ENCODE data around the gene PRKCA.
"Not testable (repeated sequence)": the region's sequence is repeated elsewhere in the genome, so short reads cannot be mapped to it uniquely, and the experiment has no call there.

PRKCA gene

GRCh38 chr17:66720567-66720966 is 418.2 kb downstream of the PRKCA start:
- no peak overlapping the region for H2AFZ ChIP-seq (ENCODE audit: low read length, unreplicated experiment)
- H3K4me1 ChIP-seq (ENCODE audit: control insufficient read depth, insufficient read depth, low read length, unreplicated experiment): peaks cover 19% of the 10 kb centered on the region
- no peaks in the 10 kb centered on the region for H3K79me2 ChIP-seq (ENCODE audit: control insufficient read depth, insufficient read depth, low read length, unreplicated experiment)
- no peak overlapping the region for H3K4me3 ChIP-seq (ENCODE audit: low read depth, low read length)
- H3K27me3 ChIP-seq (ENCODE audit: insufficient read depth, low read length): no peaks in the 10 kb centered on the region
- H3K36me3 ChIP-seq (ENCODE audit: insufficient read depth, low read length): no peaks in the 10 kb centered on the region; the same call in 1 of the 2 replicates
- no peak overlapping the region for H3K27ac ChIP-seq (ENCODE audit: low read depth, low read length)

- Histone ChIP-seq H3K79me2 (ENCODE audit: control insufficient read depth, insufficient read depth, low read length, unreplicated experiment) (no peaks in the 10 kb centered on the region), H3K27ac (ENCODE audit: low read depth, low read length) (no peak overlapping the region), H3K4me3 (ENCODE audit: low read depth, low read length) (no peak overlapping the region), H2AFZ (ENCODE audit: low read length, unreplicated experiment) (no peak overlapping the region), H3K27me3 (ENCODE audit: insufficient read depth, low read length) (no peaks in the 10 kb centered on the region), H3K4me1 (ENCODE audit: control insufficient read depth, insufficient read depth, low read length, unreplicated experiment) (peaks cover 19% of the 10 kb centered on the region), H3K36me3 (ENCODE audit: insufficient read depth, low read length) (no peaks in the 10 kb centered on the region)
These were observed 419.9 kb downstream of the PRKCA start for GRCh38 chr17:66722341-66722740.

GRCh38 chr17:66724581-66725341 is 422.3 kb downstream of the PRKCA start:
- no peaks in the 10 kb centered on the region for H3K27me3 ChIP-seq (ENCODE audit: insufficient read depth, low read length)
- peaks cover 19% of the 10 kb centered on the region for H3K4me1 ChIP-seq (ENCODE audit: control insufficient read depth, insufficient read depth, low read length, unreplicated experiment)
- no peak overlapping the region for H3K4me3 ChIP-seq (ENCODE audit: low read depth, low read length)
- H2AFZ ChIP-seq (ENCODE audit: low read length, unreplicated experiment): no peak overlapping the region
- no peaks in the 10 kb centered on the region for H3K79me2 ChIP-seq (ENCODE audit: control insufficient read depth, insufficient read depth, low read length, unreplicated experiment)
- H3K27ac ChIP-seq (ENCODE audit: low read depth, low read length): peak overlapping the region; percentile 24; the same call in 1 of the 2 replicates
- no peaks in the 10 kb centered on the region for H3K36me3 ChIP-seq (ENCODE audit: insufficient read depth, low read length)

- H2AFZ ChIP-seq (ENCODE audit: low read length, unreplicated experiment); H3K36me3 ChIP-seq (ENCODE audit: insufficient read depth, low read length); H3K27ac ChIP-seq (ENCODE audit: low read depth, low read length); H3K27me3 ChIP-seq (ENCODE audit: insufficient read depth, low read length); H3K79me2 ChIP-seq (ENCODE audit: control insufficient read depth, insufficient read depth, low read length, unreplicated experiment); H3K4me3 ChIP-seq (ENCODE audit: low read depth, low read length): not testable (repeated sequence)
- peaks cover 19% of the 10 kb centered on the region for H3K4me1 ChIP-seq (ENCODE audit: control insufficient read depth, insufficient read depth, low read length, unreplicated experiment)
These were observed 423.0 kb downstream of the PRKCA start for GRCh38 chr17:66725438-66725837.

- H3K27ac ChIP-seq (ENCODE audit: low read depth, low read length): no peak overlapping the region
- H3K27me3 ChIP-seq (ENCODE audit: insufficient read depth, low read length): no peaks in the 10 kb centered on the region
- H3K4me3 ChIP-seq (ENCODE audit: low read depth, low read length): no peak overlapping the region
- H3K36me3 ChIP-seq (ENCODE audit: insufficient read depth, low read length): no peaks in the 10 kb centered on the region
- no peaks in the 10 kb centered on the region for H3K79me2 ChIP-seq (ENCODE audit: control insufficient read depth, insufficient read depth, low read length, unreplicated experiment)
- peaks cover 19% of the 10 kb centered on the region for H3K4me1 ChIP-seq (ENCODE audit: control insufficient read depth, insufficient read depth, low read length, unreplicated experiment)
- no peak overlapping the region for H2AFZ ChIP-seq (ENCODE audit: low read length, unreplicated experiment)
These were observed 423.5 kb downstream of the PRKCA start for GRCh38 chr17:66725956-66726355.

- H3K27ac ChIP-seq (ENCODE audit: low read depth, low read length): no peak overlapping the region
- H3K4me1 ChIP-seq (ENCODE audit: control insufficient read depth, insufficient read depth, low read length, unreplicated experiment): peaks cover 19% of the 10 kb centered on the region
- H3K27me3 ChIP-seq (ENCODE audit: insufficient read depth, low read length): no peaks in the 10 kb centered on the region
- no peak overlapping the region for H3K4me3 ChIP-seq (ENCODE audit: low read depth, low read length)
- H3K79me2 ChIP-seq (ENCODE audit: control insufficient read depth, insufficient read depth, low read length, unreplicated experiment): no peaks in the 10 kb centered on the region
- H2AFZ ChIP-seq (ENCODE audit: low read length, unreplicated experiment): no peak overlapping the region
- no peaks in the 10 kb centered on the region for H3K36me3 ChIP-seq (ENCODE audit: insufficient read depth, low read length)
These were observed 424.0 kb downstream of the PRKCA start for GRCh38 chr17:66726371-66726770.

GRCh38 chr17:66726846-66727245 is 424.4 kb downstream of the PRKCA start:
- no peaks in the 10 kb centered on the region for H3K27me3 ChIP-seq (ENCODE audit: insufficient read depth, low read length)
- peaks cover 19% of the 10 kb centered on the region for H3K4me1 ChIP-seq (ENCODE audit: control insufficient read depth, insufficient read depth, low read length, unreplicated experiment)
- H2AFZ ChIP-seq (ENCODE audit: low read length, unreplicated experiment): no peak overlapping the region
- H3K36me3 ChIP-seq (ENCODE audit: insufficient read depth, low read length): no peaks in the 10 kb centered on the region
- no peak overlapping the region for H3K4me3 ChIP-seq (ENCODE audit: low read depth, low read length)
- H3K27ac ChIP-seq (ENCODE audit: low read depth, low read length): no peak overlapping the region
- no peaks in the 10 kb centered on the region for H3K79me2 ChIP-seq (ENCODE audit: control insufficient read depth, insufficient read depth, low read length, unreplicated experiment)

GRCh38 chr17:66727634-66728570 is 425.5 kb downstream of the PRKCA start:
- Histone ChIP-seq H3K4me3 (ENCODE audit: low read depth, low read length) (no peak overlapping the region), H3K27ac (ENCODE audit: low read depth, low read length) (no peak overlapping the region), H2AFZ (ENCODE audit: low read length, unreplicated experiment) (no peak overlapping the region), H3K36me3 (ENCODE audit: insufficient read depth, low read length) (0 out of 2 replicates have a peak, but pooled peaks cover 4% of the 10 kb centered on the region), H3K79me2 (ENCODE audit: control insufficient read depth, insufficient read depth, low read length, unreplicated experiment) (no peaks in the 10 kb centered on the region), H3K27me3 (ENCODE audit: insufficient read depth, low read length) (no peaks in the 10 kb centered on the region), H3K4me1 (ENCODE audit: control insufficient read depth, insufficient read depth, low read length, unreplicated experiment) (peaks cover 19% of the 10 kb centered on the region)

- H2AFZ ChIP-seq (ENCODE audit: low read length, unreplicated experiment): no peak overlapping the region
- H3K27me3 ChIP-seq (ENCODE audit: insufficient read depth, low read length): no peaks in the 10 kb centered on the region
- no peaks in the 10 kb centered on the region for H3K4me1 ChIP-seq (ENCODE audit: control insufficient read depth, insufficient read depth, low read length, unreplicated experiment)
- H3K36me3 ChIP-seq (ENCODE audit: insufficient read depth, low read length): 0 out of 2 replicates have a peak, but pooled peaks cover 4% of the 10 kb centered on the region
- H3K4me3 ChIP-seq (ENCODE audit: low read depth, low read length): no peak overlapping the region
- H3K27ac ChIP-seq (ENCODE audit: low read depth, low read length): no peak overlapping the region
- H3K79me2 ChIP-seq (ENCODE audit: control insufficient read depth, insufficient read depth, low read length, unreplicated experiment): no peaks in the 10 kb centered on the region
These were observed 428.1 kb downstream of the PRKCA start for GRCh38 chr17:66730461-66730923.

- H3K27ac ChIP-seq (ENCODE audit: low read depth, low read length): no peak overlapping the region
- H3K4me3 ChIP-seq (ENCODE audit: low read depth, low read length): no peak overlapping the region
- peaks cover 7% of the 10 kb centered on the region; the same call in 1 of the 2 replicates for H3K36me3 ChIP-seq (ENCODE audit: insufficient read depth, low read length)
- H3K79me2 ChIP-seq (ENCODE audit: control insufficient read depth, insufficient read depth, low read length, unreplicated experiment): no peaks in the 10 kb centered on the region
- no peak overlapping the region for H2AFZ ChIP-seq (ENCODE audit: low read length, unreplicated experiment)
- H3K4me1 ChIP-seq (ENCODE audit: control insufficient read depth, insufficient read depth, low read length, unreplicated experiment): no peaks in the 10 kb centered on the region
- H3K27me3 ChIP-seq (ENCODE audit: insufficient read depth, low read length): no peaks in the 10 kb centered on the region
These were observed 431.3 kb downstream of the PRKCA start for GRCh38 chr17:66733759-66734158.

Measured in ACC112 (cell line).